ENCODE measurements around the gene BPIFB3.

BPIFB3 gene

DNA sequence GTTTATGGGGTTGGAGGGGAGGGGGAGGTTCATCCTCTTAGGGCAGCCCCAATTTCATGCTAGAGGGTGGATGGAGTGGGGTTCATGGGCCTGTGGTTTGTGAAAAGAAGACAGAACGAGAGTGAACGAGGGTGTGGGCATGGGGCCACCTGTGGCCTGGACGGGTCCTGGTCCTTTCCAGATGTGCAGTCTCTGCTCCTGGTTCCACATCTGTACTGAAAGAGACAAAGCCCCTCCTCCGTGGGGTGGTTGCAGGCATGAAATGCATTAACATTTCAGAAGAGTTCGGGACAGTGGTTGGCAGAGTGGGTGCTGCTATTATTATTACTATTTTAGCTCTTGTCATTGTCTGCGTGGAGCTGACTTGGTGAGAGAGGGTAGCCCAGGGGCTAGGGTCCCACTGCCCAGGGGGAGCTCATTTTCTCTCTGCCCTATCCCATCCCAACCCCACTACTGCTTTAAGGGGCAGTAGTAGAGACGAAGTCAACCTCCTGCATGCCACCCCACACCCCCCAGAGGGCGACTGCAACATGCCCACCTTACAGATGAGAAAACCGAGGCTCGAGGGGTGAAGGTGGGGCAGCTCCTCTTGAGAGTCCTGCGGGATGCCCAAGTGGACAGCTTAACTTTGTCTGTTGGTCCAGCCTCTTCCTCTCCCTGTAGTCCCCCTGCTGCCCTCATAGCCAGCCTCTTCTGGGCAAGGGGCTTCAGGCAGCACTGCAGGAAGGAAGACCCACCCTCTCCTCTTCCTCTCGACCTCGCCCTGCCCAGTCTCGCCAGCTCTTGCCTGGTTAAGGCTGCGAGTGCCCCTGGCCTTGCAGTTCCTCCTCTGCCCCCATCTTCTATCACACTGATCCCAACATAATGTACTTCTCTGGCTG, 37.8 kb upstream of the BPIFB3 start:
- no peak for DNase-seq

DNA sequence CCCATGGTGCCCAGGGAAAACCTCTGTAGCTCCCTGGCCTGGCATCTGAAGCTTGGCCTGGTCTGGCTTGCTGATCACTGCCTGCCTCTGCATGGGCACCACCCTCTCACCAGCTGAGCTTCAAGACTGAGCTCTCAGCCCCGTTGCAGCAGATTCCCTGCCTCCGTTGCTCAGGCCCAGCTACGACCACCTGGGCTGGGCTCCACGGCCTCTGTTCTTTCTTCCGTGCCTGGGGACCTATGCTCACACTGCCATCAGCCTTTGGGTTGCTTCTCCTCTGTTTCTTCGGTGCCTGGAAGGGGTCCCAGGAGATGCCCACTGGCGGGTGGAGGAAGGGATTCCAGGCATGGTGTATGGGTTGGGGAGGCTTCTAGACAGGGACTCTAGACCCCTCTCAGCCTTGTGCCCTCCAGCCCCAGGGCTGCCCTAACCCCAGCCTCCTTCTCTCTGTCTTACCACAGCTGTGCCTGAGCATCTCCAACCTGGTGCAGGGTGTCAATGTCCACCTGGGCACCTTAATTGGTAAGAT, 37.1 kb upstream of the BPIFB3 start:
- no peak for DNase-seq

DNA sequence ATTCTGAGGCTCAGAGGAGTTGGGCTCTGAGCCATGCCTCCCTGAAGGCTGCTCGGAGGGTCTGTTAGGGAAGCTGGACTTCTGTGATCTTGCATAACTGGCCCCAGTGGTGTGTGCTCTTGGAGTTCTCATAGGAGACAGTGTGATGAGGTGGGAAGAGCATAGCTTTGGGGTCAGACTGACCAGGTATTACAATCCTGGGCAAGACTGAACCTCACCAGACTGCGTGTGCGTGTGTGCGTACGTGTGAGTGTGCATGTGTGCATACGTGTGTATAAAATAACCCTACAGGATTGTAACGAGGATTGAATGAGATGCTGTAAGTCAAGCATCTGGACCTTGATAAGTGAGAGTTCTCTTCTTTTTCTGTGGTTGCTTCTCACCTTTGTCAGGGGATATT, 36.2 kb upstream of the BPIFB3 start:
- DNase-seq: no peak

DNA sequence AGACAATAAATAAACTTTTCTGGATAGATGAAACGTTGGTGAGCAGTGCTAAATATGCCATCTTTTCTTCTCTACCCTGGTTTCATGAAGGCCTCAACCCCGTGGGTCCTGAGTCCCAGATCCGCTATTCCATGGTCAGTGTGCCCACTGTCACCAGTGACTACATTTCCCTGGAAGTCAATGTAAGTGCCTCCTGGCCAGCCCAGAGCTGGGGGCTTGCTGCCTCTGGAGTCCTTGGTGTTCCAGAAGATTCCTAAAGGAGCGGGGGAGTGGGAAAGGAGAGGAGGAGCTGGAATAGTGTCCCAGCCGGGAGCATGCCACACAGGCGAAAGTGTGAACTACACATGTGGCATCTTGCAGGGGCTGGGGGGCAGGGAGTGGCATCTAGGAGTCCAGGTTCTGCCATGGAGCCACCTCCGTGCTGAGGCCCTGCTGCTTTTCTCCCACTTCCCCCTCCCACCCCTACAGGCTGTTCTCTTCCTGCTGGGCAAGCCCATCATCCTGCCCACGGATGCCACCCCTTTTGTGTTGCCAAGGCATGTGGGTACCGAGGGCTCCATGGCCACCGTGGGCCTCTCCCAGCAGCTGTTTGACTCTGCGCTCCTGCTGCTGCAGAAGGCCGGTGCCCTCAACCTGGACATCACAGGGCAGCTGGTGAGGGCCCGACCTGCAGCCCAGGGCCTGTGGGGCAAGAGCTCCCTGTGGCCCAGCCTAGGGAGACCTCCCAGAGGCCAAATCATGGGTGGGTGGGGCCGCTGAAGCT, 35.4 kb upstream of the BPIFB3 start:
- no peak for DNase-seq

DNA sequence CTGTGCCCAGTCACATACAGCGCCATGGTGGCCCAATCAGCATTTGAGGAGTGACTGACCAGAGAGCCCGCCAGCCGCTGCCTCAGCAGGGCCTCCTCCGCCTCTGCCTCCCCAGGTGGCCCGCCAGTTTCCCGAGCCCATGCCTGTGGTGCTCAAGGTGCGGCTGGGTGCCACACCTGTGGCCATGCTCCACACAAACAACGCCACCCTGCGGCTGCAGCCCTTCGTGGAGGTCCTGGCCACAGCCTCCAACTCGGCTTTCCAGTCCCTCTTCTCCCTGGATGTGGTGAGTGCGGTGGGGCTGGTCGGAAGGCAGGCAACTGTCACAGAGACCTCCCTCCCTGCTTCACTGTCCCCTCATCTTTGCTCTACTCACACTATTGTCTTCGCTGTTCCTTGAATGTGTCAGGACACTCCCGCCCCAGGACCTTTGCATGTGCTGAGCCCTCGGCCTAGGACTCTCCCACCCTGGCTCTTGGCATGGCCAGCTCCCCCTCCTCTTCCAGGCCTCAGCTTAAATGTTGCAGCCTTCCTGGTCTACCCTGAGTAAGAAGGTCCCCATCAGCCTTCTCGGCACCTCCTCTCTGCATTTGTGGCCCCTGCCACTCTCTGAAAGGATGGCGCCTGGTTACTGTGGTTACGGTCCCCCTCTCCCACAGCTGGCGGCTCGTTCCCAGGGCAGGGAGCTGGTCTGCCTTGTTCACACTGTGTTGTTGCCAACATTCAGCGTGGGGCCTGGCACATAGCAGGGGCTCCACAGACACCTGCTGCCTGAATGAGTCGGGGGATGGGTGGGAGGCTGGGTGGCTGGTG, 34.0 kb upstream of the BPIFB3 start:
- DNase-seq: no peak

DNA sequence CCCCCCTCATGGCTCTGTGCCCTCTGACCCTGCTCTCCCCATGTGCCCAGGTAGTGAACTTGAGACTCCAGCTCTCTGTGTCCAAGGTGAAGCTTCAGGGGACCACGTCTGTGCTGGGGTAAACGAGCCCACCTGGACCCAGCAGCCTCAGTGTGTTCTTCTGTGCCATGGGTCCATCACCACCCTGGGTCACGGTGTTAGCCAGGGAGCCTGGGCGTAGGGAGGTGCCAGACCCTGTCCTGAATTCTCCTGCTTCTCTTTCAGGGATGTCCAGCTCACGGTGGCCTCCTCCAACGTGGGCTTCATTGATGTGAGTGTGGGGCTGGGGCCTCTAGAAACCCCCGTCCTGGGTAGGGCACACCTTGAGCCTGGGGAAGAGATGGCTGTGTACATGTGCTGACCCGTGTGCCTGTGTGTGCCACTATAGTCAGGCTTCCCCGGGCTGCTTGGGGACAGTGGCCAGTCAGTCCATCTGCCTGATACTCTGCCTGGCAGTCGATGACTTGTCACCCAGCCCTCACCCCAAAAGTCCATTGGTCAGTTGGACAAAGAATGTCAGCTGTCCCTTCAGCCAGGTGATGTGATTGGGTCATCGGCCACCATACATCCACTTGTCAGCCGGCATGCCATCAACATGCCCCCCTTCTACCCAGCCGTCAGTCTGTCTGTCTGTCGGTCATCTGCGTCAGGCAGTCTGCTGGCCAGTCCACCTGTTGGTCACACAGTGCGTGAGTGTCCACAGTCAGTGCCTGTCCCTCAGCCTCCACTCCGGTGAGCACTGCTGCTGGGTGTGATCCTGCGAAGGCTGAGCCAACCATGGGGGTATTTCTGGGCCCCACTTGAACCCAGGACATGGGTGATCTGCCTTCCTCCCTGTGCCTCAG, 33.2 kb upstream of the BPIFB3 start:
- no peak for DNase-seq

DNA sequence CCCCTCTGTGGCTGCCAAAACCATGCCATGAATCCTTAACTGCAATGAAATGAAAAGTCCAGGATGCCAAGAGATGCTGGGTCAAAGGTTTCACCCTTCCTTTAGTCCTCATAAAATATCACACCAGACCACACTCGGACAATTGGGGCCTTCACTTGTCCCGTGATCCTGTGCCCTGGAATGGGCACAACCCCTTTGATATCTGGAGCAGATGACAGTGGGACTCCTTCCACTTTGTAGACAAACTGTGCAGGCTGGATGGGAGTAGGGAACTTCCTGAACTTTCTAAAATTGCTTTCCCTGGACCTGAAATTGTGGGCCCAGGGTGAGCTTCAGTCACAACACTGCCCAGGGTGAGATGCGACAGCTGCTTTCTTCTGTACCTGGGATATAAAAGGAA, 31.8 kb upstream of the BPIFB3 start:
- no peak for DNase-seq

DNA sequence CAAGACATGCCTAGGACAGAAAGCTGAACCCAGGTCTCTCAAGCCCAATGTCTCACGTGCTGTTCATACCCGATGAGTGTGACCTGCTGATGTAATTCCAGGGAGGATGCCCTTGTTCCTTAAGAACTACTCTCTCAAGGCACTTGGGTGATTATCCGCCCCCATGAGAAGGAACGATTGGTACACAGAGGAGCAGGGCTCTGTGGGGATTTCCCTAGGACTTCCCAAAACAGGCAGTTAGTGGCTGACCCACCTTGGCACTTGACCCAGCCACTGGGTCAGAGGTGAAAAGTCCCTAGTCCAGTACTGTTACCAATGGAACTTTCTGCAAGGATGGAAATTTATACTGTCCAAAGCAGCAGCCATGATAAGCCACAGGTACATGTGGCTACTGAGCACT, 31.4 kb upstream of the BPIFB3 start:
- no peak for DNase-seq

DNA sequence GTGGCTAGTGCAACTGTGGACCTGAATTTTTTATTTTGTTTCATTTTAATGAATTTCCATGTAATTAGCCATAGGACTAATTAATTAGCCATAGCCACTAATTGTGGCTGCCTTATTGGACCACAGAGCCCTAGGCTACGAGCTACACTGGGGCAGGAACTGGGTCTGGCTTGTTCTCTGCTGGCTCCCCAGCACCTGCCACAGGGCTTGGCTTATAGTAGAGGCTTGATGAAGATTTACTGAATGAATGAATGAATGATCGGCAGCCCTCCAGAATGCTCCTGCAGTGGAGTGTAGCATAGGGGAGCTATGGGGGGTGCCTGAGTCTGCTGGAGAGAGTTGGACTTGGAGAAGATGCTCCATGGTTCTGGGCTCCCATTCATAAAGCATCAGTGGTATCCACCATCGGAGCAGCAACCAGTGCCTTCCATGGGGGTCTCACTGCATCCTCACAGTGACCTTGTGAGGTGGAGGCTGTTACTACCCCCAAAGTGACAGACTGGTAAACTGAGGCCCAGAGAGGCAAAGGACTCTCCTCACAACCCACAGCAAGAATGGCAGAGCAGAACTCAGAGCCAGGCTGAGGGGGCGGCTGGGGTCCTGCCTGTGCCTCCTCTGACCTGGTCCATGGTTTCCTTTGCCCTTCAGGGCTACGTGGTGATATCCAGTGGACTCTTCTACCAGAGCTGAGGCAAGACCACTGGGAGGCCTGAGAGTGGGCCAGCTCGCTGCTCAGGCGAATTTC, 30.8 kb upstream of the BPIFB3 start:
- no peak for DNase-seq

DNA sequence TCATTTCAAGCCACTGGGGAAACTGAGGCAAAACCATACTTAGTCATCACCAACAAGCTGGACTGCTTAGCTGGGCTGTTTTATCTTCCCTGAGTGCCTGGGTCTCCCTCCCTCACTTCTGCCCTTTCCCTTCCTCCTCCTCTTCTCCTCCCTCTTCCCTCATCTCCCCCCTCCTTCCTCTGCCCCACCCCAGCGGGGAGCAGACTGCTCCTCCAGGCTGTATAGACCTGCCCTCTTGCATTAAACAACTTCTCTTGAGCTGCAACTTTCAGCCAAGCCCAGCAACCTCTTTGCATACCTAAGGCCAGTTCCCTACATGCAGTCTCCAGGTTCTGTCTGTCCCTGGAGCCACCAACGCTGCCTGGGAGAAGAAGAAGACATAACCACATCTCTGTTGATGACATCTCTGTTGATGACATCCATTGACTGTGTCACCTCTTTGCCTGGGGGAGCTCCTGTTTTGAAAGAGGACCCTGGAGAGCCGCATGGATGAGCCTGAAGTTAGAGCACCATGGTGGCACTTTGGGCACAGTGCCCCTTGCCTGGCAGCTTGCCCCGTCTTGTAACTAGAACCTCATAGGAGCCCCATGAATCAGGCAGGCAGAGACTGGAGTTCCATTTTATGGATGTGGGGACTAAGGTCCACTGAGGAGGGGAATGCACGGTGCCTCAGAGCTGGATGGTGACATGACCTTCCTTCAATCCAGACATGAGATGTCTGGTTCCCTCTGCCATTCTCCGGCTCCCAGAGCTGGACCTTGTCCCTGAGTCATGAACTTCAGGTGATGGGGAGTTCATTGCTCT, 30.1 kb upstream of the BPIFB3 start:
- DNase-seq: no peak

DNA sequence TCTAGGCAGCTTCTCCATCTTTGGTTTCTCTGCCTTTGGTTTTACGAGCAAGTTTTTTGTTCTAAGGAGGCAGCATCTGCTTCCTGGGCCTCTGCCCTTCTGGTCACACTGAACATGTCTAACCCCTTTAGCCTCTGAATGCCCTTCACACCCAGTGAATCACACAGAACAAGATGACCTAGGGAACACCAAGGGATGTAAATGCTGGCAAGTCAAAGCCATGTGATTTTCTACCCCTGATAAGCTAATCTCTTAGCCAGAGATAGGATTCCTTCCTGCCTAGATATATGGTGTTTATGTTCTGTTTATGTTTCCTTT, 29.5 kb upstream of the BPIFB3 start:
- DNase-seq: no peak

DNA sequence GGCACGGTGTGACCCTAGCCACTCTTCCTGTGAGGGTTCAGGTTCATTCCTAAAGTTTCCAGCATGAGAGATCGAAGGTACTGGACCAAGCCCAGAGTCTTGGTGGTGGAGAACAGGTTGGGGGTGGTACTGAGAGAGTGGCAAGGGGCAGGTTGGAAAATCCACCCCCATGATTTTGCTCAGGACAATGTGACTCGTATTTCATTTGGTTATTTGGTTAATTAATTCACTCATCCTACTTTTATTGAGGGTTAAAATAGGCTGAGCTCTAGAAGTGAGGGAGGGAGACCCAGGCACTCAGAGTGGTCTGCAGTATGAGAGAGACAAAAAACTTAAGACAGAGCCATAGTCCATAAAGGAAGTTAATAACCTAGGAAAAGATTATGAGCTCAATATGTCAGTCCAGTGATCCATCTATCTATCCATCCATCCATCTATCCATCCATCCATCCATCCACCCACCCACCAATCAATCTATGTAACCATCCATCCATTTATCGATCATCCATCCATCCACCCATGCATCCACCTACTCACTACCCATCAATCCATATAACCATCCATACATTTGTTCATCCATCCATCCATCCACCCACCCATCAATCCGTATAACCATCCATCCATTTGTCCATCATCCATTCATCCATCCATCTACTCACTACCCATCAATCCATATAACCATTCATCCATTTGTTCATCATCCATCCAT, 28.9 kb upstream of the BPIFB3 start:
- no peak for DNase-seq

DNA sequence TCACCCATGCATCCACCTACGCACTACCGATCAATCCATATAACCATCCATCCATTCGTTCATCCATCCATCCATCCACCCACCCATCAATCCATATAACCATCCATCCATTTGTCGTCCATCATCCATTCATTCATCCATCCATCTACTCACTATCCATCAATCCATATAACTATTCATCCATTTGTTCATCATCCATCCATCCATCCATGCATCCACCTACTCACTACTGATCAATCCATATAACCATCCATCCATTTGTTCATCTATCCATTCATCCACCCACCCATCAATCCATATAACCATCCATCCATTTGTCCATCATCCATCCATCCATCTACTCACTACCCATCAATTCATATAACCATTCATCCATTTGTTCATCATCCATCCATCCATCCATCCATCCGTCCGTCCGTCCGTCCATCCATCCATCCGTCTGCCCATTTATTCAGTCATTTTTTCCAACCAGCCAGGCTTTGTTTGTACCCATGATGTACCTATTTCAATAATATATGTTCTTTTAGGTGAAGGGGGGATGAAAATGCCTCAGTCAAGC, 28.3 kb upstream of the BPIFB3 start:
- no peak for DNase-seq

DNA sequence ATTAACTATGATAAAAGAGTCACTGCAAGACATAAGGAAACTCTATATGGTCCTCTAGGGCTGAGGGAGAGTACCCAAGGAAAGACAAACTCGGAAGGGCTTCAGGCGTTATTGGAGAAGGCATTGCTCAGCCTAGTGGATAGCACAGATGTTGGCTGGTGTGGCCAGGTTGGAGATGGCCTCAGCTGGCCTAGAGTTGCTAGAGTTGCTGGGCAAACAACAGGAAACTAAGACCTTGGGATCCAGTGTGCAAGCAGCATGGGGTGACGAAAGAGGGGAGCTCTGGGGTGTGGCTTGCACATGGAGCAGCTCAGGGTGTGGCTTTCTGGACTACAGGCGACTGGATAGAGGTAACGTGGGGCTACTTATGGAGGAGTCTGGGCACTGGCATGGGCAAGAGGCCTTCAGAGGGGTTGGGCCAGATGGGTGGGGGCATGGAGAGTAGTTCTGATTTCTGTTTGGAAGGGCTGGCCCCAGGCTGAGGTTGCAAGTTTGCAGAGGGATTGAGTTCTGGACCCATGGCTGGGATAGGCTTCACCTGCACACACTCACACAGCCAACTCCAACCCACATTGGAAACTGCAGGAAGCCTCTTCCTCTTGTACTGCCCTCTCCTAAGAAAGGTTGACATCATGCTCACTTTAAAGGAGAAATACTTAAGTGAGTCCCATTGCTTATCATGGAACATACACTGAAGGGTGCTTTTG, 27.5 kb upstream of the BPIFB3 start:
- DNase-seq: no peak

DNA sequence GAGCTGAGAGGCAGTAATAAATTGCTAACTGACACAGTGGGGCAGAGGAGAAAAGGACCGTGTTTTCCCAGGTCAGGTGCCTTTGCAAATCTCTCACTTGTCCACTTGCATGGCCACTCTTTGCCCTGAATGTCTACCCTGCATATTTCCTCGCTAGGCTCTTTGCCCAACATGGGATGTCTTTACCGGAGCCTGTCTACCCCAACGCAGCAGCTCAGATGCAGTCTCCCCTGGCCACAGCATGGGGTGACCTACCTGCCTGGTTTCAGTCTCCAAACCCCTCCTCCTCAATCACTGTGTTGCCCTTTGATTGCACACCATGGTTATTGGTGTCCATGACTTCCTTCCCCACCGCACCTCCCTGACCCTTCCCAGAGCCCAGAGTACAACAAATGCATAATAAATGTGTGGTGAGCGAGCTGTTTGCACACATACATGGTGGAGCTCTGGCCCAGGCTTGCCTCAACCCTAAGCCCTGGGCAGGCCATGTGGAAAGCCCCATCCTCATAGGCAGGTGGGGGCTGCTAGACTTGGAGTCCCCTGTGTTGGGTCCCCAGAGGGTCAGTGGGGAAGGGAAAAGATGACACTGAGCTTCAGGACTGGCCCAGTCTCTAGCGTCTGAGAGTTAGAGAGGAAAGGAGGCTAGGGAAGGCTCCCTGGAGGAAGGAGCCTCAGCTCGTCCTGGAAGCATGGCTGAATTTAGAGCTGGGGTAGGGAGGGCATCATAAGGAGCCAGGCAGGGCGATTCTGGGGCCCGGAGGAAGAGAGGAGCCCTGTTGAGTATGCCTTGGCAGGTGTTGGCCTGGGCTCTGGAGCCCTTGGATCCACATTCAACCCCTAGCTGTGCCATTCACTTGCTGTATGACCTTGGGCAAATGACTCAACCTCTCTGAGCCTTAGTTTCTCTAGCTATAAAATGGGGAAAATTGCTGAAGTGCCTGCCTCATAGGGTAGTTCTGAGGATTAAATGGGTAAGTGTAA, 26.6 kb upstream of the BPIFB3 start:
- no peak for DNase-seq

DNA sequence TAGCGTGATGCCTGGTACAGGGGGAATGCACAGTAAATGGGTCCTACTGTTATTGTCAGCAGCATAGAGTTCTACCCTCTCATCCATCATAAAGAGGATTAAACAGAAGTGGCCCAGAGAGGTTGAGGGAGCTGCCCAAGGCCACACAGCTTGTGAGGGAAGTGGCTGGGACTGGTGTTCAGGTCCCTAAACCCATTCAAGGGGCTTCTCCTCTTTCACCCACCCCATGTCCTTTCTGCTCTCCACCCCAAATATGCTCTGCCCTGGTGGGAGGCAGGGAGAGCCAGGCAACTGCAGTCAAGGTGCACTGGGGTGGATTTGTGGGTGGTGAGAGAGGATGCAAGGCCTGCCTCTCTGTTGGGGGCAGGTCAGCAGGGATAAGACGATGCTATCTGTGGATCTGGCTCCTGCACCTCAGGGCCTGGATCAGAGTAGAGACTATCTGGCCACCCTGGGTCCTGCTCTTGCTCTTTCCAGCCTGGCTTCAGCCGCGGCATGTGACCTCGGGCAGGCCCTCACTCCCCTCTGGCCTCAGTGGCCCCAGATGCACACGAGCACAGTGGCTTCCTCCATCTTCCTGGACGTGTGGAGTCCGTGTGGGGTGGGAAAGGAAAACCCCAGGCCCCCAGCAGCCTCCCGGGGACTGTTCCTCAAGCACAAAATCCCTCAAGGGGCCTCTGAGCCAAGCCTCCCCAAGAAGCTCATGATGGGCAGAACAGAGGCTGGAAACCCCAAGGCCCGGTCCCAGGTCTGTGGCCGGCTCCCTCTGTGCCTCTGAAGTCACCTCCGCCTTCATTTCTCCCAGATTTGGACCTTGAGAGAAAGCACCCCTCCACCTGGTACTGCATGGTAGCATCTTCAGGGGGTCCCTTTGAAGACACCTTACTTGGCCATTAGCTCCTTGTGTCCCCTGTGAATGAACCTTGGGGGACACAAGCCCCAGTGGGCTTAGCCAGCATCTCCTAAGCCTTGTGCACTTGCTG, 25.6 kb upstream of the BPIFB3 start:
- DNase-seq: no peak
